Uterus (tissue), 2 donors: ENCODE data around the gene CENPVL3.

Source experiments
- CTCF ChIP-seq, 4 experiments: fragments of 200-600 bp in 2 of 4; fragments of 450-650 bp in 2 of 4; sonication (generic) in 2 of 4; IDR thresholded peaks; one replicate each; pipeline ENCODE4 v1.5.1; 2016 to 2019; ENCODE audit warnings: antibody characterized with exemption in 4 of 4, mild to moderate bottlenecking in 2 of 4, moderate library complexity in 1 of 4
- POLR2A ChIP-seq, 2 donors: fragments of 450-650 bp; IDR thresholded peaks; one replicate each; pipeline ENCODE4 v1.6.1; 2016; ENCODE audit warnings: antibody characterized with exemption in 2 of 2, mild to moderate bottlenecking in 1 of 2, moderate library complexity in 1 of 2

- TF ChIP-seq CTCF (IDR thresholded peaks at IDR 0.05) (no peak), POLR2A (IDR thresholded peaks at IDR 0.05) (no peak)
Measured at GRCh38 chrX:51665981-51666380, 47.3 kb upstream of the CENPVL3 start.
